Thoracic aorta (tissue), 2 donors: Measurements from ENCODE around the gene TOM1L2. TPM values are rescaled to one million over a fixed set of nuclear protein-coding genes. Genes with fewer than 3 reads are reported as not detected.

Experiments used
- ATAC-seq: fragments of 150-250 bp; one replicate; pipeline ENCODE4 v1.8.0; 2017; ENCODE audit warnings: low read depth; ENCODE audit not compliant: insufficient number of reproducible peaks, low FRiP score
- DNase-seq: peaks from one replicate; pipeline ENCODE4 v3.0.0-alpha.2; 2020; ENCODE audit warnings: low spot score
- H3K27ac ChIP-seq, 2 donors: fragments of 200-600 bp; sonication (generic); 1 replicate in 1 of 2; 2 replicates in 1 of 2; pipeline ENCODE4 v1.5.1; 2016; ENCODE audit warnings: mild to moderate bottlenecking in 2 of 2, moderate library complexity in 2 of 2
- H3K27me3 ChIP-seq: fragments of 200-600 bp; sonication (generic); replicated peaks from 2 replicates; pipeline ENCODE4 v1.6.0; 2016; ENCODE audit warnings: mild to moderate bottlenecking; ENCODE audit not compliant: insufficient read depth
- H3K36me3 ChIP-seq: fragments of 200-600 bp; sonication (generic); one replicate; pipeline ENCODE4 v1.5.1; 2016
- H3K4me1 ChIP-seq, 2 donors: fragments of 200-600 bp; sonication (generic); 1 replicate in 1 of 2; 2 replicates in 1 of 2; pipeline versions ENCODE4 v1.5.1 to v1.6.0; 2016; ENCODE audit warnings: low read depth in 2 of 2, mild to moderate bottlenecking in 1 of 2; ENCODE audit not compliant: control insufficient read depth in 1 of 2
- H3K4me3 ChIP-seq: fragments of 200-600 bp; sonication (generic); 2 replicates; pipeline ENCODE4 v1.5.1; 2016; ENCODE audit warnings: mild to moderate bottlenecking
- H3K9me3 ChIP-seq: fragments of 200-600 bp; sonication (generic); 2 replicates; pipeline ENCODE4 v1.5.1; 2016
- total RNA-seq, 2 donors: library from RNA; depleted of rRNA; stranded (reverse); fragments of >200 nt; gene quantifications; one replicate each; pipeline versions ENCODE4 v1.1.0 to v1.2.3, GENCODE V29; 2016
- TF ChIP-seq, protein P1 (sequence below): fragments of 200-600 bp; sonication (generic); IDR thresholded peaks from one replicate; pipeline ENCODE4 v1.5.1; 2019; ENCODE audit warnings: antibody characterized with exemption

TOM1L2 gene
- total RNA-seq, 2 donors from 2014 or later: 63.4 to 185 TPM

DNA sequence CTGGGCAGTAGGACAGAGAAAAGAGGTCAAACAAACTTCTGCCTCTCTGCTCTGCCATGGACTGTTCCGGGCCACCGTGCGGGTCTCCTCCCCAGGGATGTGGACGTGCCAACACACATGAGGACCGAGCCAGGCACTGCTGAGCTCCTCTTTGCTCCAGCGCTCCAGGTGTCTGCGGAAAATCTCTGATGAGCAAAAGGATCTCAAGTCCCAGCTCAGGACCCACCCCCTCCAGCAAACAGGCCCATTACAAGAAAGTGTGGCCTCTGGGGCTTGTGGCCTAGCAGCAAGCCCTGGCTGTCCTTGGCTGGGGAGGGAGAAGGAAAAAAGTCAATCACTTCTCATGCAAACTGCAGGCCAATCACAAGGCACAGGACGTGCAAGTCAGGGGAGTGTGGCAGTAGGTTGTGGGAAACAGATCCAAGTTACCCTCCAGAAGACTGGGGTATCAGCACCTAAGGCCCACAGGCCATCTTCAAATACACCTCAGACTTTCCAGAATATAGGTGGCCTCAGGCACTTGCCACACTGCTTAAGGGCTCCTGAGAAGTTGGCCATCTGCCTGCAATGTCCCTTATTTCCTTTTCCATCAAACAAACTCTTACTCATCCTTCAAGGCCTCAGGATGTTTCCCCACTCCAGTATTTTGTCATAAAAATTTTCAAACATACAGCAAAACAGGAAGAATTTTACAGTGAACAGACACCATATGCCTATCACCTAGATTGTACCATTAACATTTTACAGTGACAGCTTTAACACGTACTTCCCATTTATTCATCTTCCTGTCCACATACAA lies 99.5 kb downstream of the TOM1L2 start:
- DNase-seq (no peak), ATAC-seq (no peak)
- TF ChIP-seq, protein P1, sequence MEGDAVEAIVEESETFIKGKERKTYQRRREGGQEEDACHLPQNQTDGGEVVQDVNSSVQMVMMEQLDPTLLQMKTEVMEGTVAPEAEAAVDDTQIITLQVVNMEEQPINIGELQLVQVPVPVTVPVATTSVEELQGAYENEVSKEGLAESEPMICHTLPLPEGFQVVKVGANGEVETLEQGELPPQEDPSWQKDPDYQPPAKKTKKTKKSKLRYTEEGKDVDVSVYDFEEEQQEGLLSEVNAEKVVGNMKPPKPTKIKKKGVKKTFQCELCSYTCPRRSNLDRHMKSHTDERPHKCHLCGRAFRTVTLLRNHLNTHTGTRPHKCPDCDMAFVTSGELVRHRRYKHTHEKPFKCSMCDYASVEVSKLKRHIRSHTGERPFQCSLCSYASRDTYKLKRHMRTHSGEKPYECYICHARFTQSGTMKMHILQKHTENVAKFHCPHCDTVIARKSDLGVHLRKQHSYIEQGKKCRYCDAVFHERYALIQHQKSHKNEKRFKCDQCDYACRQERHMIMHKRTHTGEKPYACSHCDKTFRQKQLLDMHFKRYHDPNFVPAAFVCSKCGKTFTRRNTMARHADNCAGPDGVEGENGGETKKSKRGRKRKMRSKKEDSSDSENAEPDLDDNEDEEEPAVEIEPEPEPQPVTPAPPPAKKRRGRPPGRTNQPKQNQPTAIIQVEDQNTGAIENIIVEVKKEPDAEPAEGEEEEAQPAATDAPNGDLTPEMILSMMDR: no peak
- no peak overlapping the region for H3K27ac ChIP-seq
- H3K4me1 ChIP-seq: peaks cover 11 to 39% of the 10 kb centered on the region in 2 donors
- H3K36me3 ChIP-seq: peaks cover 9% of the 10 kb centered on the region
- no peaks in the 10 kb centered on the region for H3K27me3 ChIP-seq
- H3K4me3 ChIP-seq: no peak overlapping the region
- no peaks in the 10 kb centered on the region for H3K9me3 ChIP-seq

GRCh38 chr17:17871913-17872312 lies 100.3 kb downstream of the TOM1L2 start:
- TF ChIP-seq, protein P1: no peak
- ATAC-seq (no peak), DNase-seq (no peak)
- no peaks in the 10 kb centered on the region for H3K27me3 ChIP-seq
- H3K4me3 ChIP-seq: no peak overlapping the region
- peaks cover 17% of the 10 kb centered on the region for H3K36me3 ChIP-seq
- H3K27ac ChIP-seq: no peak overlapping the region
- H3K9me3 ChIP-seq: no peaks in the 10 kb centered on the region
- H3K4me1 ChIP-seq: peaks cover 7 to 32% of the 10 kb centered on the region in 2 donors

DNA sequence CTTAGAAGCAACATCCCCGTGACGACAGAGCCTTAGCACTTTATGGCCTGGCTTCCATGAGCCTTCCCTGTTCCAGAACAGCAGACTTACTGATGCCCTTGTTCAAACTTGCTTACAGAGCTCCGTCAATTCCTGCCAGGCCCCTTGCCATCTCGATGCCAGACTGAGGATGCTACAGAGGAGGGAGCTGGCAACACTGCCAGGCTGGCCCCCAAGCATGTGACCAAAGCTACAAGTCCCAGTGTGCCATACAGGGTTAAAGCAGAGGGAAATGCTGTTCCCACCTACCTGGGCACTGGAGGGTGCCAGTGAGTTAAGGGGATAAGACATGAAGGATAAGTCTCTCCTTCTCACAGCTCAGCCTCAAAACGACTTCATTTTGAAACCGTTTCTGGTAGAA lies 102.0 kb downstream of the TOM1L2 start:
- H3K4me3 ChIP-seq: no peak overlapping the region
- no peak overlapping the region for H3K27ac ChIP-seq
- no peaks in the 10 kb centered on the region for H3K27me3 ChIP-seq
- TF ChIP-seq, protein P1: no peak
- ATAC-seq: no peak
- no peaks in the 10 kb centered on the region for H3K9me3 ChIP-seq
- peaks cover 3 to 16% of the 10 kb centered on the region in 2 donors for H3K4me1 ChIP-seq
- peaks cover 23% of the 10 kb centered on the region for H3K36me3 ChIP-seq
- no peak for DNase-seq

GRCh38 chr17:17868641-17869522 lies 103.3 kb downstream of the TOM1L2 start:
- H3K9me3 ChIP-seq: no peaks in the 10 kb centered on the region
- peaks cover 3 to 12% of the 10 kb centered on the region in 2 donors for H3K4me1 ChIP-seq
- no peak overlapping the region for H3K27ac ChIP-seq
- H3K4me3 ChIP-seq: no peak overlapping the region
- no peaks in the 10 kb centered on the region for H3K27me3 ChIP-seq
- peaks cover 23% of the 10 kb centered on the region for H3K36me3 ChIP-seq
- DNase-seq (no peak), ATAC-seq (no peak)
- TF ChIP-seq, protein P1: no peak

GRCh38 chr17:17866897-17867296 lies 105.3 kb downstream of the TOM1L2 start:
- Histone ChIP-seq H3K4me3 (no peak overlapping the region), H3K27ac (no peak overlapping the region), H3K4me1 (peaks cover 0 to 3% of the 10 kb centered on the region in 2 donors), H3K27me3 (no peaks in the 10 kb centered on the region), H3K36me3 (peaks cover 24% of the 10 kb centered on the region), H3K9me3 (no peaks in the 10 kb centered on the region)
- no peak for ATAC-seq
- no peak for DNase-seq
- TF ChIP-seq, protein P1: no peak
